AG20443 (cell line): ENCODE data around the gene PPTC7.
"Not testable (repeated sequence)": the region's sequence is repeated elsewhere in the genome, so short reads cannot be mapped to it uniquely, and the experiment has no call there.

ENCODE experiments used
- DNase-seq: peaks from one replicate; pipeline ENCODE4 v3.0.0; 2012; ENCODE audit warnings: low spot score, mixed read lengths

Gene PPTC7, protein sequence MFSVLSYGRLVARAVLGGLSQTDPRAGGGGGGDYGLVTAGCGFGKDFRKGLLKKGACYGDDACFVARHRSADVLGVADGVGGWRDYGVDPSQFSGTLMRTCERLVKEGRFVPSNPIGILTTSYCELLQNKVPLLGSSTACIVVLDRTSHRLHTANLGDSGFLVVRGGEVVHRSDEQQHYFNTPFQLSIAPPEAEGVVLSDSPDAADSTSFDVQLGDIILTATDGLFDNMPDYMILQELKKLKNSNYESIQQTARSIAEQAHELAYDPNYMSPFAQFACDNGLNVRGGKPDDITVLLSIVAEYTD

DNA sequence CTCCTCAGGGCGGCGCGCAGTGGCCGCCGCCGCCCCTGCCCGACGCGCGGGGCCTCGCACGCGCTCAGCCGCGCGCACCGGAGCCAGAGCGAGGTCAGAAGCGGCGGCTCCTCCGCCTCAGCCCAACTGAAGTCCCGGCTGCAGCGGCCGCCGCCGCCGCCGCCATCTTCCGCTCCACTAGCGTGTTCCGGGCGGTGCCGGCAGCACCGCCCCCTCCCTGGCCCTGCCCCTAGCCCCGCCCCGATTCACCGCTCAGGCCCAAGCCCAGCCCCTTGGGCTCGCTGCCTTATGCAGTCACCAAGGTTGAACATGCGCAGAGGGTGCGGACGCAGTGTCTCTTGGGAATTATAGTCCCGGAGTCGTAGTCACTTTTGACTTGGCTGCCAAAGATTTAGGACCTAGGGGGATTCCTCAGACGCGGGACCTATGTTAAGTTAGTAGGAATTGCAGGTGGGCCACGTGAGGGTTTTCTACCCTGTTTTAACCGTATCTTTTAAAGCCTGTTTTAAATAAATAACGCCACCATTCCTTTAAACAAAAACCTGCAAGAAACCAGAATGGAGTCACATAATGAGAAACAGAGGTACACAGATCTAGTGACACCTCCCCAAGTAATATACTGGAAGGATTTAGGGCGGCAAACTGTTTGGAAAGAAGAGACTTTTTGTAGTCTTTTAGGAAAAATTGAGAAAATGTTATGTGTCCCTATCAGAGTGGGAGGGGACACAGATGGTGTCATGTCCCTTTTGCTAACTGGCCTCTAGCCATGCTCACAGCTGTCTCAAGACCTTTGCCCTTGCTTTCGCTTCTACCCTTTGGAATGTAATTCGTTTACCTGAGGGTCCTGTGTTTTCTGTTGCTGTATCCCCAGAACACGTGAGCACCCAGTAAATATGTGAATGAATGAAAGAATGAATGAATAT lies at the start of gene PPTC7:
Gene PPTC7, minus strand, starts transcription at position 182 of the 923 bp plus-strand sequence. CDS start 287 bp downstream, outside the sequence.
- peak; percentile 98 for DNase-seq

DNA sequence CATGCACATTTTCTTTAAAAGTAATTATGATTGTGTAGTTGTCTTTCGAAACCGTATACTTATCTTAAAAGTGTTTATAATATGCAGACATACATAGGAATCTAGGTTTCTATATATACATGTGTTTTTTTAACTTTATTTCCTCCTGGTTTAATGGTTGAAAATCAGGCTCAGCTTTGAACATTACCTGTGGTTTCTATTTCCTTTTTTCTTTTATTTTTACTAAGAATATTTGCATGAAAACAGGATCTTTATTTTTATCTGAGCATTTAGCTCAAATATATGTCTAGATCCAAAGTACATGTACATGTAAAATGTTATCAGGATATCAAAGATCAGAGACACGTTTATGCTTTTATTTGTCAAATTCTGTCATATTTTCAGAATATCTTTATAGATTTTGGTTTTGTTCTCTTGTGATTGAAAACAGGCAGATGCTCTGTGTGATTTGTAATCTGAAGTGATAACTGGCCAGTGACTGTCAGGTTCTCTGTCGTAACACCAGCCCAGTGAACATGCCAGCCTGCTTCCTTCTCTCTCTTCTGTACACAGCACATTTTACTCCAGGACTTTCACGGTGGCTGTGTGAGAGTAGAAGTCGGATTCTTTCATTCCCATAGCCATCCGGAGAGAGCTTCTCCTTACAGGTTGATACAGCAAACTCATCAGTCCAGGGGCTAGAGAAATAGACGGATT lies 44.5 kb upstream of the PPTC7 start:
- no peak for DNase-seq

DNA sequence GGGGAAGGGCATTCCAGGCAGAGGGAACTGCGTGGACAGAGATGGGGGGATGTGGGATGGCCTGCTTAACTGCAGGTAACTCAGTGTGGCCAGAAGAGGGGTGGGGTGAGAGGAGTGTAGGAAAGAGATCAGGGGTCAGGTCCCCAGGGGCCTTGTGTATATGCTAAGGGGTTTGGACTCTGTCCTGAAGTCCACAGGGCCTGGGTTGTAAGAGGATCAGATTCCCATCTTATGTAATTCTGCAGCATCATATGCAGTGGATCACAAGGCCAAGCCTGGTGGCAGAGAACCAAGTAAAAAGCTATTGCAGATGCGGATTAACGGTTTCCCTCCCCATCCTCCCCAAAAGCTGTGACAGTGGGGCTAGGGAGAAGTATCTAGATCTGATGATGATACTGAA lies 39.5 kb upstream of the PPTC7 start:
- no peak for DNase-seq

DNA sequence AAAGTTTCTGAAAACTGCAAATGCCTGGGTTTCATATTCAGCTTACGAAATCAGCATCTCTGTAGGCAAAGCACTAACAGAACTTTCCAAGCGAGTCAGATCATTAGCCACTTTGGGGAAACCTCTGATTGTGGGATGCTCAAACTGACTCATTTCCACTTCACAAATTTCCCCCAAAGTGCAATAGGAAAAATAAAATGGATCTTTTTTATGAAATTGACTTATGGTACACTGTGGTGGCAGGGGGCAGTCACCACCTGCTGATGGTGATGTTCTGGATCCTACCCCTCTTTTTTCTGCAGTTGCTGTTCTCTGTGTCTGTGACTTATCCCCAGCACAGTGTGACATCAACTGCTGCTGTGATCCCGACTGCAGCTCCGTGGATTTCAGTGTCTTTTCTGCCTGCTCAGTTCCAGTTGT lies 36.4 kb upstream of the PPTC7 start:
- DNase-seq, result no peak

DNA sequence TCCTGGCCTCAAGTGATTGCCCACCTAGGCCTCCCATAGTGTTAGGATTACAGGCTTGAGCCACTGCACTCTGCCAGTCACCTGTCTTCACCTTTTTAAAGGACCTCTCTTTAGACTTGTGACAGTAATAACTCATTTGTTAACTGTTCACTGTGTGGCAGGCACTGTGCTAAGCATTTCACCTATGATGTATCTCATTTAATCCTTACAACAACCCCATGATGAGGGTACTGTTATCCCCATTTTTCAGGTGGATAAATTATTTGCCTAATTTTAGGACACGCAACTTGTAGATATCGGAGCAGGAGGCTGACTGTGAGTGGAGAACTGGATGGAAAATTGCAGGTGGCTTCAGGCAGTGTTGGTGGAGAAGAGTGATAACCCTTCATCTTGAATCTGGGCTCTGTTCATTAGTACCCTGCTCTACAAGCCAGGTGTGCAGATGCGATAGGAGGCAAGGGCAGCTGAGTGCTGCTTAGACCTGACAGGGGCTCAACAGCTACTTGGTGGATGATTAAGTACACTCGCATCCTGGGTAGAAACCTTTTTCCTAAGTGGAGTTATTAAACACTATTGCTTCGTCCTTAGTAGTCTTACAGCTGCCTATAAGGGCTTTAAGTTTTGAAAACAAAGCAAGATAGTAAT lies 33.5 kb upstream of the PPTC7 start:
- no peak for DNase-seq

DNA sequence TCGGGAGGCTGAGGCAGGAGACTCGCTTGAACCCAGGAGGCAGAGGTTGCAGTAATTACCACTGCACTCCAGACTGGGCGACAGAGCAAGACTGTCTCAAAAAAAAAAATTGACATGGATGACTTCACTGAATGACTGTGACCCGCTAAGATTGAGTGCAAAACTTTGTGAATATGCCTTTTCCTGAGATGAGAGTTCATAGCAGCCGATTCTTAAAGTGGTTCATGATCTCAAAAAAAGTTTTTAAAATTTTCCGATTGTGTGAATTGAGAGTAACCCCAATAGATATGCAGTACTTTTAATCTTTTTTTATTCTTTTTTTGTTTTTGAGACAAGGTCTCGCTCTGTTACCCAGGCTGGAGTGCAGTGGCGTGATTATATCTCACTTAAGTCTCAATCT lies 32.1 kb upstream of the PPTC7 start:
- no peak for DNase-seq

DNA sequence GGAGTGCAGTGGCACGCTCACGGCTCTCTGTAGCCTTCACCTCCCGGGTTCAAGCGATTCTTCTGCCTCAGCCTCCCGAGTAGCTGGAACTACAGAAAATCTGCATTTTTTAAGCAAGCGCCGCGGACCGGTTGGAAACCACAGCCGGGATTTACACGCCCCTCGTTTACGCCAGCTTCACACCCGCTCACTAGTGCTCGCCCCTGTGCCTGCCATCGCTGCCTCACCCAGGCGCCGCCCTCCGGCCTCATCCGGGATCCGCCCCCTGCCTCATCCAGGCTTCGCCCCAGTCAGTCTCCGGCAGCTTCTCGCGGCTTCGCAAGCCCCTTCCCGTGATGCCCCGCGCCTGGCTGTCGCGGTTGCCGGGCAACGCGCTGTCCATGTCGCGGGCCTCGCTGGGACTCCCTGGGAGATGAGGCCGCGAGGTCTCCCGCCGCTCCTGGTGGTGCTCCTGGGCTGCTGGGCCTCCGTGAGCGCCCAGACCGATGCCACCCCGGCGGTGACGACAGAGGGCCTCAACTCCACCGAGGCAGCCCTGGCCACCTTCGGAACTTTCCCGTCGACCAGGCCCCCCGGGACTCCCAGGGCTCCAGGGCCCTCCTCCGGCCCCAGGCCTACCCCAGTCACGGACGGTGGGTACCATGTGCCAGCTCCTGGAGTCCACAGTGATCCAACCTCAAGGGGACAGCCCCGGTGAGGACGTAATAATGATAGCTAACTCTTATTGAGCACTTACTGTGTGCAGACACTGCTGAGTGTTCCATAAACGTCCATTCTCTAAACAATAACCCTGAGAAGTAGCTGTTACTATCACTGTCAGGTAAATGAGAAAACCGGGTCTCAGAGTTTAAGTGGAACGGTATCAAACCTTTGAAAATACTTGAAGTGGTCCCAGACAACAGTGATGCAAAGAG lies 30.9 kb upstream of the PPTC7 start, which contains the start of gene TCTN1:
Gene TCTN1, plus strand, starts transcription at position 359 of the 914 bp plus-strand sequence. Its CDS starts 54 bp downstream, at position 413.
- peak; percentile 100 for DNase-seq

DNA sequence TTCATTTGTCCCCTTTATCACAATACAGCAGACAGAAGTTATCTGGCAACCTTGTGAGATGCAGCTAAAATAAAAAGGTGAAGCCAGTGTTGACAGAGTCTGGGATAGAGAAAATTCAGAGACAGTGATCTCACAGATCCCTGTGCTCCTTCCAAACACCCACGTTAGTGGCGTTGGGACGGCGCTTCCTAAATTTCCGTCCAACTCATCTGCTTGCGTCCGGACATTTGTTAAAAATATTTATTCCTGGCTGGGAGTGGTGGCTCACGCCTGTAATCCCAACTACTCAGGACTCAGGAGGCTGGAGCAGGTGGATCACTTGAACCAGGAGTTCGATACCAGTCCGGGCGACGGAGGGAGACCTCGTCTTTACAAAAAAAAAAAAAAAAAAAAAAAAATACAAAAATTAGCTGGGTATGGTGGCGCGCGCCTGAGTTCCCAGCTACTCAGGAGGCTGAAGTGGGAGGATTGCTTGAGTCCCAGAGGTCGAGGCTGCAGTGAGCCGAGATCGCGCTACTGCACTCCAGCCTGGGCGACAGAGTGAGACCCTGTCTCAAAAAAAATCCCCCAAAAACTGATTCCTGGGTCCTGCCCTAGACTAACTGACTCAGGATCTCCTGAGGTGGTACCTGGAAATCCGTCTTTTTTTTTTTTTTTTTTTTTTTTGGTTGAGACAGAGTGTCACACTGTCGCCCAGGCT lies 30.1 kb upstream of the PPTC7 start:
- no peak for DNase-seq

DNA sequence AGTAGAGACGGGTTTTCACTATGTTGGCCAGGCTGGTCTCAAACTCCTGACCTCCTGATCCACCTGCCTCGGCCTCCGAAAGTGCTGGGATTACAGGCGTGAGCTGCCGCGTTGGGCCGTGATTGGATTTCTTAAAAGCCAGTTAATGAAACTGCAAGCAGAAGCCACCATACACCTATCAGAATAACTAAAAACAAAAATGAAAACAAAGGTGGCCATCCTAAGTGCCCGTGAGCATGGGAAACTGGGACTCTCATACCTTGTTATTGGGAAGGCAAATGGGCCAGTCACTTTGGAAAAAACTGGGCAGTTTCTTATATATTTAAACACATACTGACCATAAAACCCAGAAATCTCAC lies 23.1 kb upstream of the PPTC7 start:
- no peak for DNase-seq

DNA sequence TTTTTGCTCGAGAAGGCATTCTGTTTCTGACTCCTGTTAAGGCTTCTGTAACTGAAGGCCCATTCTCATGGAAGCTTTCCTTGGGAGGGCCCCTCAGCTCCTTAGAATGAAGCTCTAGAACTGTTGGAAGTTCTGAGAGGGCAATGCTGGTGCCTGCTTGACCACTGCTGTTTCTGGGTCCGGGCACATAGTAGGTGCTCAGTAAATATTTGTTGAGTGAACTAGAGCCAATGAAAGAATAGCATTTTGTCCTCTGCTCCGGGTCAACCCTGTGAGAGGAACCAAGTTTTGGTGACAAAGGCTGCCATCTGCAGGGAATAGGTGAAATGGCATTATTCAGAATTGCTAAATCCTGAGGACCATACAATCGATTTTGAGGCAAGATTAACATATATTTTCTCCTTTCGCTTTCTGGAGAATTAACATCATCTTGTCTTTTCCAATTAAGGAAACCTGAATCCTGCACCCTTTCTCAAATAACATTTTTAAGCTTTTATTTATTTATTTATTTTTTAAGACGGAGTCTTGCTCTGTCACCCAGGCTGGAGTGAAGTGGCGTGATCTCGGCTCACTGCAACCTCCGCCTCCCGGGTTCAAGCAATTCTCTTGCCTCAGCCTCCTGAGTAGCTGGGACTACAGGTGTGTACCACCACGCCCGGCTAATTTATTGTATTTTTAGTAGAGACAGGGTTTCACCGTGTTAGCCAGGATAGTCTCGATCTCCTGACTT lies 19.1 kb upstream of the PPTC7 start:
- peak; percentile 72 for DNase-seq

DNA sequence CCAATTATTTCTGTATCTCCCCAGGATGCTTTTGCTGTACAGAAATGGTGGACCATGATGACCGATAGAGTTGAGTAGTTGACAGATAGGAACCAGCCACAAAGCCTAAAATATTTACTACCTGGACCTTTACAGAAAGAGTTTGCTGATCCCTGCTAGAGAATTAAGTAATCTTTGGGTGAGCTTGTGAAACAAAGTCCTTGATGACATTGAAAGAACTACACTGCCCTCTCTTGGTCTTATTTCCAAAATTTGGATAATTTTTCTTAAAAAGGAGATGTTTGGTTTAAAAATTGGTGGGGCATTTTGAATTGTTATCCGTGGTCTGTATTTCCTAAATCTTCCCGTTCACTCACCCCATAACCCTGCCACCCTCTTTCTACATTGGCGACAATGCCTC lies 17.1 kb upstream of the PPTC7 start:
- peak; percentile 60 for DNase-seq

DNA sequence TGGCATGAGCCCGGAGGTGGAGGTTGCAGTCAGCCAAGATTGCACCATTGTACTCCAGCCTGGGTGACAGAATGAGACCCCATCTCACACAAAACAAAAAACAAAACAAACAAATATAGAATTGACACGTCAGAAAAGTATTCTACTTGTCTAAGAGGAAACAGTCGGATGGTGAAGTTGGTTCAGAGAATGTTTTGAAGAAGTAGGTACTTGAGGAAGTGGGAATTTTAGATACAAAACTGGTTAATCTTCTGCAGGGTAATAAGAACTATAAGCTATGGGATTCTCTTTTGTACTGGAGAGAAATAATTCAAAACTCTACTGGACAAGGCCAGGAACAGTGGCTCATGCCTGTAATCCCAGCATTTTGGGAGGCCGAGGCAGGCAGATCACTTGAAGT lies 16.2 kb upstream of the PPTC7 start:
- DNase-seq, result no peak

DNA sequence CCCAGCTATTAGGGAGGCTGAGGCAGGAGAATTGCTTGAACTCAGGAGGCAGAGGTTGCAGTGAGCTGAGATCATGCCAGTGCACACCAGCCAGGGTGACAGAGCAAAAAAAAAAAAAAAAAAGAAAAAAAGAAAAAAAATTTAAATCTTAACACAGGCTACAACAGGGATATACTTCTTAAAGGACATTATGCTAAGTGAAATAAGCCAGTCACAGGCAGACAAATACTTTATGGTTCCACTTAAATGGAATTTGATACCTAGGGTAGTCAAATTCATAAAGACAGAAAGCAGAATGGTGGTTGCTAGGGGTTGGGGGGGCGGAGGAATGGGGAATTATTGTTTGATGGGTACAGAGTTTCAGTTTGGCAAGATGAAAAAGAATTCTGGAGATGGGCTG lies 14.8 kb upstream of the PPTC7 start:
- no peak for DNase-seq

DNA sequence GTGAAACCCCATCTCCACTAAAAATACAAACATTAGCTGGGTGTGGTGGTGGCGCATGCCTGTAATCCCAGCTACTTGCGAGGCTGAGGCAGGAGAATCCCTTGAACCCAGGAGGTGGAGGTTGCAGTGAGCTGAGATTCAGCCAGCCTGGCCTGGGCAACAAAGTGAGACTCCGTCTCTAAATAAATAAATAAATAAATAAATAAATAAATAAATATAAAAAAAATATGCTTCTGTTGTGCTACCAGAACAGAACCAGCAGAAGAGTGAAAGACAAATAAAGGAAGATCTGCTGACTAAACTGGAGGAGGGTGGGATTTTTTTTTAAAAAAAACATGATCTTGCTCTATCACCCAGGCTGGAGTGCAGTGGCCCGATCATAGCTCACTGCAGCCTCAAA lies 9.8 kb upstream of the PPTC7 start:
- not testable (repeated sequence) for DNase-seq

DNA sequence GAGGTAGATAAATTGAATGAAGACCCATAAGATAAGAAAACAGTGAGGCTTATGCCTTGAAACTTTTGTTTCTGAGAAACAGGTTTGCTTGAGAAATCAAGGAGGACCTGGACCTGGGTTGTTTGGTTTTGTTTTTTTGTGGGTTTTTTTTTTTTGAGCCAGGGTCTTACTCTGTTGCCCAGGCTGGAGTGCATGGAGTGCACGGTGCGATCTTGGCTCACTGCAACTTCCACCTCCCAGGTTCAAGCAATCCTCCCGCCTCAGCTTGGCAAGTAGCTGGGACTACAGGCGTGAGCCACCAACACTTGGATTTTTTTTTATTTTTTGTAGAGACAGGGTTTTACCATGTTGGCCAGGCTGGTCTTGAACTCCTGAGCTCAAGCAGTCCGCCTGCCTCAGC lies 9.0 kb upstream of the PPTC7 start:
- no peak for DNase-seq

DNA sequence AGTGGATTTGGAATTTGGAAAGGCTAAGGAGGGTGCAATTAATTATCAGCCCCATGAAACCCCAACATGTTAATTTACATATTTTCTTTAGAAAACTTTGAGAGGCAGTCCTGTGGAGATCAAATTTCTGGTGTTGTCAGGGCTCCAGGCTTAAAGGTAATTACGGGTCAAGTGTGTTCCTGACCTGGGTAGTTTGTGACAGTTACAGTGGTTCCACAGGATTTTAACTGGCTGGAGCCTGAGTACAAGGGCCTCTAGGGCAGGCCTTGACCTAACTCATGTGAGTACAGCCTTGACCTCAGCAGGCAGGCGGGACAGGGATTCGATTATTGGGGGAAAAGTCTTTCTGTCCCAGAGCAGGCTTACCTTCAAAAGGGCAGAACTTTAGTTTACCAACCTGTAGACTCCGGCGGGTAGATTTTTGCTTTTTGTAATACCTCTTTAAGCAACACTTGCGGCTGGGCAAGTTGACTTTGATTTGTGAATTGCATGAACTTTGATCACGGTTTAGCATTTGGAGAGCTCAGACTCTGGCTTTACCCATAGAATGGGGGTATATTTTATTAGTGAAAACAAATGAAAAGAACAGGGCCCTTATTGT lies 8.4 kb upstream of the PPTC7 start:
- DNase-seq, result no peak

DNA sequence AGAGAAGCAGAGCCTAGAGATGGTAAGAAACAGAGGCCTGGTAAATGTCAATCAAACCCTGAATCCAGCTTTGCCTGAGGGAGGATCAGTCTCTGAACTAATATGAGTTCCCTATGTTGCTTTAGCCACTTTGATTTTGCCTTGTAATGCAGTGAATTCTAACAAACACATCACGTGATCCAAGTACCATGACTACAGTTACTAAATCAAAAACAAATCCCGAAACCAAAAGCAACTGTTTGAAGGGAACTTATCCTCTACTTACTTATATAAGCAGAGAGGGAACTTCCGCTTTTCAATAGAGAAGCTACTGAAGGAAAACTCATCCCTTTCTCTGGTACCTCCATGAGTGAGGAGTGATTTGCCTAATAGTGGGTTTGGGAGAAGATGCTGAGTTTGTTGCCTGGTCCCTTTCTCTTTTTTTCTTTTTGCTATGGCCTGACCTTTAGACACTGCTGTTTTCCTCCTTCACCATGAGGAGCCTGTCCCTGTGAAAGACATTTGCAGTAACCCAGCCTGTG lies 7.7 kb upstream of the PPTC7 start:
- DNase-seq, result peak; percentile 53

DNA sequence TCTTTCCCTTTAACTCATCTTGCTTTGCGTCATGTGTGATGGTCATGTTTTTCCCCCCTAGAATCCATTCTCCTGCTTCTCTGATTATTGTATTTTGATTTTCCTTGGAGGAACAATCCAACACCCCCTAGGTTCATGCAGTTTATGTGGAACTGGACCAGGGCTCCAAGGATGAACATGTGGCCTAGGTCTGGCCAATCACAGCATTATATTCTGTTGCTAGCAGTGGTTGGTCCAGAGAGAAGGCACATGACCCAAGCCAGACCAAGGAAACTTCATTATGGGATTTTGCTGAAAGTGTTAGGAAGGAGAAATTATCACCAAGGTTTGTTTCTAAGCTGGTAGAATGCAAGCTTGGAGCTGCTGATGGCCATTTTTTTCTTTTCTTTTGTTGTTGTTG lies 6.9 kb upstream of the PPTC7 start:
- DNase-seq, result no peak

DNA sequence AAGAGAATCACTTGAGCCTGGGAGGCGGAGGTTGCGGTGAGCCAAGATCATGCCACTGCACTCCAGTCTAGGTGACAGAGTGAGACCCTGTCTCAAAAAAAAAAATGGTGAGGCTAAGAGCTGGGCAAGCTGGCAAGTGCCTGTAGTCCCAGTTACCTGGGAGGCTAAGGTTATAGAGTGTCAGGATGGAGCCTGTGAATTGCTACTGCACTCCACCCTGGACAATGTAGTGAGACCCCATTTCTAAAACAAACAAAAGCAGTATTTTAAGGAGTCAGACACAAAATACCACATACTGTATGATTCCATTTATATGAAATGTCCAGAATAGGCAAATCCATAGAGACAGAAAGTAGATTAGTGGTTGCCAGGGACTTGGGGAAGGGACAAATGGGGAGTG lies 4.0 kb upstream of the PPTC7 start:
- not testable (repeated sequence) for DNase-seq
